ENCODE data around the gene DMRTB1.

GRCh38 chr1:53469373-53469772, 10.2 kb downstream of the DMRTB1 start:
- TF ChIP-seq CTCF (conservative IDR thresholded peaks at IDR 0.05 in 1 of 2, IDR thresholded peaks at IDR 0.05 in 1 of 2; ENCODE audit: low read depth in 1 of 2, low read length in 2 of 2) (no peak), EZH2 (IDR thresholded peaks at IDR 0.05; ENCODE audit: low read length, missing control alignments) (no peak)
